HFFc6 (cell line): ENCODE data around the gene MTFR1L. TPM values are rescaled to one million over a fixed set of nuclear protein-coding genes. Genes with fewer than 3 reads are reported as not detected.

Source experiments
- DNase-seq: peaks from one replicate; pipeline ENCODE4 v3.0.0-alpha.2; 2018
- H3K27ac Mint-ChIP-seq: 2 replicates; pipeline ENCODE4 v1.8.0; 2020; ENCODE audit warnings: mild to moderate bottlenecking, mixed read lengths
- H3K27me3 Mint-ChIP-seq: 2 replicates; pipeline ENCODE4 v1.8.0; 2021; ENCODE audit warnings: mild to moderate bottlenecking, moderate library complexity, mixed read lengths; ENCODE audit not compliant: insufficient read depth
- H3K36me3 Mint-ChIP-seq: 2 replicates; pipeline ENCODE4 v1.8.0; 2021; ENCODE audit warnings: low read depth, mixed read lengths
- H3K4me1 Mint-ChIP-seq: 2 replicates; pipeline ENCODE4 v1.8.0; 2020; ENCODE audit warnings: low read depth, mixed read lengths
- H3K4me3 Mint-ChIP-seq: 2 replicates; pipeline ENCODE4 v1.8.0; 2020; ENCODE audit warnings: mild to moderate bottlenecking, moderate library complexity, mixed read lengths
- H3K9me3 Mint-ChIP-seq: 2 replicates; pipeline ENCODE4 v1.8.0; 2020; ENCODE audit warnings: mild to moderate bottlenecking, mixed read lengths
- total RNA-seq, 6 experiments: library from RNA; stranded (reverse); fragmentation: NEBNext Ultra II Directional; extraction: Animal tissue kit (Norgen Biotek cat#: 25700); gene quantifications; 2 replicates in 1 of 6; 3 replicates in 5 of 6; pipeline ENCODE4 v1.2.3, GENCODE V29; 2021
- TF ChIP-seq, protein P1 (sequence below): fragments of 200-600 bp; sonication (generic); IDR thresholded peaks from 2 replicates; pipeline ENCODE4 v1.5.0; 2021; ENCODE audit warnings: antibody characterized with exemption, mild to moderate bottlenecking

MTFR1L gene
- total RNA-seq, 6 experiments from 2014 or later: 52.4 to 69.1 (median 59.1) TPM

DNA sequence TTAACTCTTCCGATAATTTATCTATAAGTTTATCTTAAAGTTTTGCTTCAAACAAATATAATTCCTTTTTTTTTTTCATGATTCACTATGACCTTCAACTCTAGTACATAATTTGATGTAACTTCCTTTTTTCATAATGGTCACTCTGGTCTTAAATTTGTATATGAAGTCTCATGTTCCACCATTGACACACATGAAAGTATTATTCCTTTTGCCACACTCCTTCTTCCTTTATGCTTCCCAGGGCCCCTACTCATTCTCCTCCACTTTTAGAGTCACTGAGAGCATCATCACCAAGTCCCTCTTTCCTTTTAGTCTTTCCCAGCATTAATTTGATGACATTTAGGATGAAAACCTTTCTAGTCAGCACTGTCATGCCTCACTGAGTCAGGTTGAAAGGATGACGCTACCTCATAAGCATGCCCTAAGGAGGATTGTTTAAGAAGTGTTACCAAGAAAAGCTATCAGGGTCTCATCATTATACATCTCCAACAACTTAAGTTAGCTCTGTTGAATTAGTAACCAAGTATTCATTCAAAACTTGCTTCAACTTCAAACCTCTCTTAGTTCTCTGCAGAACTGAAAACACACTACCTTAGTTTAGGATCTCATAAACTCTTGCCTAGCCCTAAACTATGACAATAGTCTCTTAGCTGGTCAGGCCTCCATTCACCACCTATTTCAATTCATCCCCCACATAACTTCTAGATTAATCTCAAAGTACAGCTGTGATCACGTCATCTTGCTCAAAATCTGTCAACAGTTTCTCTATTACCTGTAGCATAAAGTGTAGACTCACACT is 25.0 kb downstream of the MTFR1L start:
- Mint-ChIP-seq H3K27ac (peak overlapping the region; percentile 61), H3K9me3 (no peaks in the 10 kb centered on the region)
- DNase-seq: no peak

DNA sequence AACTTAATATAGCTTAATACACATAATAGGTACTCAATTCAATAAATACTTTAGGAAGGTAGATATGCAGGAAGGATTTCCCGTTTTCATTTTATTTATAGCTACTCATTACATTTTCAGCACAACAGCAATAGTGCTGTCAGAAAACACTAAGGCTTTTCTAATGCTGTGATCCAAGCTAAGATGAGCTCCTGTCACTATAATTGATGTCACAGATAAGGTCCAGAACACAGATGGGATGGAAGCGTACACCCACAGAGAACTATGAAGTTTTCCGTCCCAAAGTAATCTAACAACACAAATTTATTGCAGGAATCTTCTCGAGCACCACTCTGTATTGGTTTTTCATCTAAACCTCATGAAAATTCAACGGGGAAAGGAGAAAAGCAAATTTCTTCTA is 25.9 kb downstream of the MTFR1L start:
- no peak for DNase-seq
- Mint-ChIP-seq H3K27ac (0 out of 2 replicates have a peak overlapping the region, but pooled peaks have one; percentile 61), H3K36me3 (peaks cover 2% of the 10 kb centered on the region; the same call in 1 of the 2 replicates), H3K4me1 (peaks cover 40% of the 10 kb centered on the region), H3K27me3 (no peaks in the 10 kb centered on the region), H3K9me3 (no peaks in the 10 kb centered on the region), H3K4me3 (no peak overlapping the region)
- TF ChIP-seq, protein P1, sequence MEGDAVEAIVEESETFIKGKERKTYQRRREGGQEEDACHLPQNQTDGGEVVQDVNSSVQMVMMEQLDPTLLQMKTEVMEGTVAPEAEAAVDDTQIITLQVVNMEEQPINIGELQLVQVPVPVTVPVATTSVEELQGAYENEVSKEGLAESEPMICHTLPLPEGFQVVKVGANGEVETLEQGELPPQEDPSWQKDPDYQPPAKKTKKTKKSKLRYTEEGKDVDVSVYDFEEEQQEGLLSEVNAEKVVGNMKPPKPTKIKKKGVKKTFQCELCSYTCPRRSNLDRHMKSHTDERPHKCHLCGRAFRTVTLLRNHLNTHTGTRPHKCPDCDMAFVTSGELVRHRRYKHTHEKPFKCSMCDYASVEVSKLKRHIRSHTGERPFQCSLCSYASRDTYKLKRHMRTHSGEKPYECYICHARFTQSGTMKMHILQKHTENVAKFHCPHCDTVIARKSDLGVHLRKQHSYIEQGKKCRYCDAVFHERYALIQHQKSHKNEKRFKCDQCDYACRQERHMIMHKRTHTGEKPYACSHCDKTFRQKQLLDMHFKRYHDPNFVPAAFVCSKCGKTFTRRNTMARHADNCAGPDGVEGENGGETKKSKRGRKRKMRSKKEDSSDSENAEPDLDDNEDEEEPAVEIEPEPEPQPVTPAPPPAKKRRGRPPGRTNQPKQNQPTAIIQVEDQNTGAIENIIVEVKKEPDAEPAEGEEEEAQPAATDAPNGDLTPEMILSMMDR: no peak

More for the DNA sequence above, 25.0 kb downstream of the MTFR1L start:
- Mint-ChIP-seq H3K36me3 (no peaks in the 10 kb centered on the region), H3K4me1 (peaks cover 36% of the 10 kb centered on the region), H3K4me3 (no peak overlapping the region), H3K27me3 (no peaks in the 10 kb centered on the region)
- TF ChIP-seq, protein P1: no peak

DNA sequence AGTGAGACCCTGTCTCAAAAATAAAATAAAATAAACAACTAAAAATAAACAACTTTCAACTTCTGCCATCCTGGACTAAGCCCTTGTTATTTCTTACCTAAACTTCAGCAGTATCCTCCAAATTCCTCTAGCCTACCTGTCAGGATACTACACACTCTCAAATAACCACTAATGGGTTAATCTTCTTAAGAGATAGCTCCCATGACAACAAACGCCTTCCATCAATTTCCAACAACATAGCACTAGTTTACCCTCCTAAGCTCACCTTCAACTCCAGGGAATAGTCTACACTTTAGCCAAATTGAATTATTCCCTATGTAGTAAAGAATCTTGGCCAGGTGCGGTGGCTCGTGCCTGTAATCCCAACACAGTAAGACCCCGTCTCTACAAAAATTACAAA is 28.2 kb downstream of the MTFR1L start:
- TF ChIP-seq, protein P1: no peak
- Mint-ChIP-seq H3K4me1 (peaks cover 40% of the 10 kb centered on the region), H3K9me3 (peaks cover 4% of the 10 kb centered on the region; the same call in 1 of the 2 replicates), H3K27ac (no peak overlapping the region), H3K27me3 (no peaks in the 10 kb centered on the region), H3K4me3 (no peak overlapping the region), H3K36me3 (peaks cover 8% of the 10 kb centered on the region; the same call in 1 of the 2 replicates)
- DNase-seq: no peak

DNA sequence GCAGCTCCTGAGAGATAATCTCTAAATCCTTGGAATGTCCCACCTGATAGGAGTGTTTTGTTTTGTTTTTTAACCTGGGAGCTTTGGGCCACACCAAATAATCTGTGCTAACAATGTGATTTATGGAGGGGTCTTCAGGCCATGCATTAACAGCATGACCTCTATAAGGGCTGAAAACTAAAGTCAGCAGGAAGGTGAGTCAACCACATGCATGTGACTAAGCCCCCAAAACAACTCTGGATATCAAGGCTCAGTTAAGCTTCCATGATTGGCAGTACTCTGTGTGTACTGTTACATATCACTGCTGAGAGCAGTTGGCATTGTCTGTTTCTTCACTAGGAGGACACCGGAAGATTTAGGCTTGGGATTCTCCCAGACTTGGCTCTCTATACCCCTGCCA is 28.8 kb downstream of the MTFR1L start:
- TF ChIP-seq, protein P1: no peak
- Mint-ChIP-seq H3K27me3 (no peaks in the 10 kb centered on the region), H3K27ac (no peak overlapping the region), H3K4me1 (peaks cover 37% of the 10 kb centered on the region), H3K36me3 (peaks cover 8% of the 10 kb centered on the region; the same call in 1 of the 2 replicates), H3K4me3 (no peak overlapping the region), H3K9me3 (peaks cover 4% of the 10 kb centered on the region; the same call in 1 of the 2 replicates)
- no peak for DNase-seq

DNA sequence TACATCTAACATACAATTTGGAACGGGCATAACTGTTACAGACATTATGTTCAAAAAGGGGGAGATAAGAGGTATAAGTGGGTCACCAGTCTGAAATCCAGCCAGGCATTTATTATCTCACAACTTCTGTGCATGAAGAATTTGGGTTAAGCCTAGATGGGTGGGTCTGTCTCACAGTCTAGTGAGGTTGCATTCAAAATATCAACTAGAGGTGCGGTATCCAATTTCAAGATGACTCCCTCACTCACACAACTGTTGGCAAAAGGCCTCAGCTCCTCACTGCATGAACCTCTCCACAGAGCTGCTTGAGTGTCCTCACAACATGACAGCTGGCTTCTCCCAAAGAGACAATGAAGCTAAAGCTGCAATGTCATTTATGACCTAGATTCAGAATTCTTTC is 34.8 kb downstream of the MTFR1L start:
- H3K4me3 Mint-ChIP-seq: no peak overlapping the region
- TF ChIP-seq, protein P1: no peak
- peaks cover 4% of the 10 kb centered on the region; the same call in 1 of the 2 replicates for H3K9me3 Mint-ChIP-seq
- no peak overlapping the region for H3K27ac Mint-ChIP-seq
- H3K4me1 Mint-ChIP-seq: peaks cover 19% of the 10 kb centered on the region
- DNase-seq: no peak
- peaks cover 8% of the 10 kb centered on the region; the same call in 1 of the 2 replicates for H3K36me3 Mint-ChIP-seq
- no peaks in the 10 kb centered on the region for H3K27me3 Mint-ChIP-seq
